ENCODE data around the gene EN2.

- TF ChIP-seq POLR2A (IDR thresholded peaks at IDR 0.05) (no peak), CTCF (IDR thresholded peaks at IDR 0.05) (no peak)
Measured at GRCh38 chr7:155410431-155410830, 47.5 kb upstream of the EN2 start.
